Astrocyte (in vitro differentiated cells and primary cell): ENCODE measurements around the gene DDAH1. TPM values are rescaled to one million over a fixed set of nuclear protein-coding genes. Genes with fewer than 3 reads are reported as not detected.

ENCODE experiments used
- DNase-seq: peaks from one replicate; pipeline ENCODE4 v3.0.0-alpha.2; 2010; ENCODE audit warnings: low read depth
- FAIRE-seq: peaks from 2 replicates; lab custom pipeline; 2011; peaks lifted over from hg19 to GRCh38; lab: Jason Lieb, UNC
- H2AFZ ChIP-seq: 2 replicates; pipeline ENCODE4 v1.6.0; 2012; ENCODE audit warnings: low read depth, low read length, inconsistent platforms
- H3K27ac ChIP-seq: 2 replicates; pipeline ENCODE4 v1.5.1; 2011; ENCODE audit warnings: low read depth, low read length, inconsistent platforms
- H3K27me3 ChIP-seq: 2 replicates; pipeline ENCODE4 v1.6.0; 2011; ENCODE audit warnings: low read length, inconsistent platforms; ENCODE audit not compliant: insufficient read depth
- H3K36me3 ChIP-seq: 2 replicates; pipeline ENCODE4 v1.5.1; 2011; ENCODE audit warnings: low read length, inconsistent platforms; ENCODE audit not compliant: insufficient read depth
- H3K4me1 ChIP-seq: 2 replicates; pipeline ENCODE4 v1.5.1; 2011; ENCODE audit warnings: low read length, inconsistent platforms; ENCODE audit not compliant: insufficient read depth
- H3K4me2 ChIP-seq: 2 replicates; pipeline ENCODE4 v1.6.0; 2012; ENCODE audit warnings: low read length, inconsistent platforms
- H3K4me3 ChIP-seq: 2 replicates; pipeline ENCODE4 v1.5.1; 2011; ENCODE audit warnings: low read depth, mild to moderate bottlenecking, low read length, inconsistent platforms; ENCODE audit not compliant: insufficient read depth
- H3K79me2 ChIP-seq: 2 replicates; pipeline ENCODE4 v1.6.0; 2012; ENCODE audit warnings: mild to moderate bottlenecking, low read length, inconsistent platforms; ENCODE audit not compliant: insufficient read depth
- H3K9ac ChIP-seq: 2 replicates; pipeline ENCODE4 v1.6.0; 2012; ENCODE audit warnings: mild to moderate bottlenecking, low read length, inconsistent platforms
- H3K9me3 ChIP-seq: 2 replicates; pipeline ENCODE4 v1.5.1; 2012; ENCODE audit warnings: low read depth, mild to moderate bottlenecking, low read length, inconsistent platforms; ENCODE audit not compliant: insufficient read depth
- H4K20me1 ChIP-seq: 2 replicates; pipeline ENCODE4 v1.6.0; 2012; ENCODE audit warnings: low read length, inconsistent platforms; ENCODE audit not compliant: insufficient read depth
- H3K27ac Mint-ChIP-seq: one replicate; pipeline ENCODE4 v1.8.0; 2021; ENCODE audit warnings: mild to moderate bottlenecking, mixed read lengths; ENCODE audit not compliant: unreplicated experiment
- H3K27me3 Mint-ChIP-seq: one replicate; pipeline ENCODE4 v1.8.0; 2021; ENCODE audit warnings: low read depth, mixed read lengths; ENCODE audit not compliant: unreplicated experiment
- H3K36me3 Mint-ChIP-seq: one replicate; pipeline ENCODE4 v1.8.0; 2021; ENCODE audit warnings: low read depth, mixed read lengths; ENCODE audit not compliant: unreplicated experiment
- H3K4me1 Mint-ChIP-seq: one replicate; pipeline ENCODE4 v1.8.0; 2021; ENCODE audit warnings: low read depth, mixed read lengths; ENCODE audit not compliant: unreplicated experiment
- H3K4me3 Mint-ChIP-seq: one replicate; pipeline ENCODE4 v1.8.0; 2021; ENCODE audit warnings: mild to moderate bottlenecking, moderate library complexity, mixed read lengths; ENCODE audit not compliant: unreplicated experiment
- H3K9me3 Mint-ChIP-seq: one replicate; pipeline ENCODE4 v1.8.0; 2021; ENCODE audit warnings: mild to moderate bottlenecking, mixed read lengths; ENCODE audit not compliant: unreplicated experiment
- CTCF ChIP-seq: IDR thresholded peaks from 2 replicates; pipeline ENCODE4 v1.5.1; 2011; ENCODE audit warnings: low read depth, mild to moderate bottlenecking, inconsistent platforms, low read length, moderate library complexity; ENCODE audit not compliant: insufficient read depth
- EZH2 ChIP-seq: IDR thresholded peaks from 2 replicates; pipeline ENCODE4 v1.6.1; 2012; ENCODE audit warnings: mild to moderate bottlenecking, low read length, inconsistent platforms; ENCODE audit not compliant: insufficient read depth
- total RNA-seq: library from RNA; stranded (reverse); gene quantifications from 2 replicates; pipeline ENCODE4 v1.2.1, GENCODE V29; 2021

The DDAH1 gene
- total RNA-seq, 1 donor from 2014 or later = 112 TPM

- H3K9me3 Mint-ChIP-seq = peaks cover 7% of the 10 kb centered on the region
- peaks cover 29% of the 10 kb centered on the region for H3K36me3 Mint-ChIP-seq
- Histone ChIP-seq H3K9me3 (no peaks in the 10 kb centered on the region), H3K27me3 (no peaks in the 10 kb centered on the region), H3K79me2 (peaks cover 50% of the 10 kb centered on the region), H3K4me2 (no peak overlapping the region), H3K36me3 (peaks cover 3% of the 10 kb centered on the region), H3K4me3 (no peak overlapping the region), H4K20me1 (peaks cover 24% of the 10 kb centered on the region), H2AFZ (no peak overlapping the region), H3K9ac (no peak overlapping the region), H3K27ac (no peak overlapping the region), H3K4me1 (no peaks in the 10 kb centered on the region)
- H3K27ac Mint-ChIP-seq = no peak overlapping the region
- FAIRE-seq (peak; percentile 45), DNase-seq (no peak)
- peaks cover 3% of the 10 kb centered on the region for H3K4me1 Mint-ChIP-seq
- TF ChIP-seq EZH2 (no peak), CTCF (no peak)
- no peaks in the 10 kb centered on the region for H3K27me3 Mint-ChIP-seq
- no peak overlapping the region for H3K4me3 Mint-ChIP-seq
Measured at GRCh38 chr1:85427331-85427730, 37.6 kb downstream of the DDAH1 start.

DNA sequence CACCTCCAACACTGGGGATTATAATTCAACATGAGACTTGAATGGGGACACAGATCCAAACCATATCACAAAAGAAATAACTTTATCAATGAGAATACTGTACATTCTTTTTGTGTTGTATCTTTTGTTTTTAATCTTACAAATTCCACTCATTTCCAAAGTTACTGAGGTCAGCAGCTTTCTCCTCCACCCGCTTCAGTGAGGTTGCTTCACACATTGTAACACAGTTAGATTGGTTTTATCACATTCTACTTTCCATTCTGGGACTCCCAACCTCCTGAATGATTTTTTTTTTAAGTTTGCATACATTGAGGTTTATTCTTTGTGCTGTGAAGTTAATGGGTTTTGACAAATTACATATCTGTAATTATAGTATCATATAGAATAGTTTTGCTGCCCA is 43.8 kb downstream of the DDAH1 start:
- DNase-seq (peak; percentile 26), FAIRE-seq (no peak)
- TF ChIP-seq EZH2 (no peak), CTCF (no peak)
- Mint-ChIP-seq H3K4me3 (no peak overlapping the region), H3K9me3 (peaks cover 4% of the 10 kb centered on the region), H3K27me3 (no peaks in the 10 kb centered on the region), H3K36me3 (peaks cover 12% of the 10 kb centered on the region), H3K4me1 (peaks cover 3% of the 10 kb centered on the region), H3K27ac (peak overlapping the region; percentile 35)
- H4K20me1 ChIP-seq = peaks cover 12% of the 10 kb centered on the region
- no peaks in the 10 kb centered on the region for H3K9me3 ChIP-seq
- no peak overlapping the region for H3K27ac ChIP-seq
- H3K4me2 ChIP-seq = no peak overlapping the region
- no peak overlapping the region for H3K4me3 ChIP-seq
- no peak overlapping the region for H2AFZ ChIP-seq
- H3K9ac ChIP-seq = no peak overlapping the region
- H3K27me3 ChIP-seq = no peaks in the 10 kb centered on the region
- H3K4me1 ChIP-seq = no peaks in the 10 kb centered on the region
- peaks cover 59% of the 10 kb centered on the region for H3K79me2 ChIP-seq
- no peaks in the 10 kb centered on the region for H3K36me3 ChIP-seq

DNA sequence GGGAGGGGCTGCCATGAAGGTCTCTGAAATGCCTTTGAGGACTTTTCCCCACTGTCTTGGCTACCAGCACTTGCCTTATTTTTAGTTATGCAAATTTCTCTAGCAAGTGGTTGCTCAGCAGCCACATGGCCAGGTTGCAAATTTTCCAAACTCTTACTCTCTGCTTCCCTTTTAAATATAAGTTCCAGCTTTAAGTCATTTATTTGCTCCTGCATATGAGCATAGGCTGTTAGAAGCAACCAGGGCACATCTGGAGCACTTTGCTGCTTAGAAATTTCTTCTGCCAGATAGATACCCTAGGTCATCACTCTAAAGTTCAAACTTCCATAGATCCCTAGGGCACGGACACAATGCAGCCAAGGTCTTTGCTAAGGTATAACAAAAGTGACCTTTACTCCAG is 44.8 kb downstream of the DDAH1 start:
- peaks cover 56% of the 10 kb centered on the region for H3K79me2 ChIP-seq
- H3K9ac ChIP-seq = no peak overlapping the region
- H3K27ac Mint-ChIP-seq = no peak overlapping the region

More for the DNA sequence above, 44.8 kb downstream of the DDAH1 start:
- no peak overlapping the region for H3K27ac ChIP-seq
- no peak for DNase-seq
- TF ChIP-seq EZH2 = no peak
- TF ChIP-seq CTCF = no peak
- H3K27me3 ChIP-seq = no peaks in the 10 kb centered on the region
- peaks cover 3% of the 10 kb centered on the region for H3K4me1 Mint-ChIP-seq
- H2AFZ ChIP-seq = no peak overlapping the region
- H3K4me2 ChIP-seq = no peak overlapping the region
- H3K36me3 Mint-ChIP-seq = peaks cover 12% of the 10 kb centered on the region
- no peaks in the 10 kb centered on the region for H3K9me3 ChIP-seq
- no peak for FAIRE-seq
- no peaks in the 10 kb centered on the region for H3K36me3 ChIP-seq
- no peak overlapping the region for H3K4me3 Mint-ChIP-seq
- H3K4me1 ChIP-seq = no peaks in the 10 kb centered on the region
- no peak overlapping the region for H3K4me3 ChIP-seq
- no peaks in the 10 kb centered on the region for H3K27me3 Mint-ChIP-seq
- H4K20me1 ChIP-seq = peaks cover 12% of the 10 kb centered on the region
- peaks cover 4% of the 10 kb centered on the region for H3K9me3 Mint-ChIP-seq
